ENCODE results near the gene SCARB1. TPM values are rescaled to one million over a fixed set of nuclear protein-coding genes. Genes with fewer than 3 reads are reported as not detected.

SCARB1 gene
- total and polyA plus RNA-seq, 2 of the 13 experiments (the other 11 are each of a cell fraction or from before 2014, with no cell fraction given) = 63.4 to 160 TPM

GRCh38 chr12:124855275-124855957 lies 8.2 kb downstream of the SCARB1 start (continued):
- TF ChIP-seq ZNF484 (CRISPR knock-in tag; IDR thresholded peaks at IDR 0.05; ENCODE audit: borderline replicate concordance, low read depth) = no peak
- no peak for TF ChIP-seq ZNF772 (CRISPR knock-in tag; IDR thresholded peaks at IDR 0.05)

GRCh38 chr12:124854637-124855184 lies 9.0 kb downstream of the SCARB1 start:
- CTCF ChIA-PET (ENCODE audit: low intra/inter-chr PET ratio, low total read pairs) = interaction anchor here (1.0 to 1.5 kb wide), 2 partner anchors 44 to 52 kb away, joined by 3 to 4 read pairs; no protein-coding TSS in a partner anchor
- Histone ChIP-seq H3K27me3 (ENCODE audit: control insufficient read depth in 1 of 2, insufficient read depth in 2 of 2, low read length in 2 of 2) (no peaks in the 10 kb centered on the region), H3K9me3 (ENCODE audit: low read length) (no peaks in the 10 kb centered on the region), H3K36me3 (replicated peaks in 1 of 2; ENCODE audit: control insufficient read depth in 1 of 2, insufficient read depth in 2 of 2, low read length in 2 of 2) (peaks cover 6 to 23% of the 10 kb centered on the region in 2 experiments), H3K4me2 (ENCODE audit: low read depth, low read length) (peak overlapping the region; percentile 60; the same call in 1 of the 2 replicates), H3K79me2 (ENCODE audit: insufficient read depth, low read length) (peaks cover 80% of the 10 kb centered on the region), H3K4me1 (ENCODE audit: insufficient read depth, low read length) (peaks cover 82% of the 10 kb centered on the region), H3K4me3 (replicated peaks in 1 of 3; ENCODE audit: insufficient read depth in 1 of 3, low read depth in 2 of 3, low read length in 3 of 3) (no peak overlapping the region), H3K27ac (ENCODE audit: extremely low read length, insufficient read depth, low read length) (peak overlapping the region; percentile 46), H3K9ac (ENCODE audit: insufficient read depth, low read depth, low read length) (no peak overlapping the region), H2AFZ (ENCODE audit: low read length) (no peak overlapping the region), H4K20me1 (ENCODE audit: insufficient read depth, low read length) (peaks cover 28% of the 10 kb centered on the region)
- 95% methylated on average over 11 of the region's 11 CpGs for WGBS (ENCODE audit: low lambda C conversion rate)
- TF ChIP-seq CTCF (CRISPR knock-in tag; IDR thresholded peaks at IDR 0.05) (peak; percentile 29; the same call in 1 of the 2 replicates), ZFP62 (CRISPR knock-in tag; IDR thresholded peaks at IDR 0.05) (no peak), MBNL3 (CRISPR knock-in tag; conservative IDR thresholded peaks at IDR 0.05) (no peak), ARID4A (CRISPR knock-in tag; IDR thresholded peaks at IDR 0.05; ENCODE audit: borderline replicate concordance) (0 out of 2 replicates have a peak, but pooled peaks have one; percentile 22), MYC (CRISPR knock-in tag; IDR thresholded peaks at IDR 0.05; ENCODE audit: borderline replicate concordance) (0 out of 2 replicates have a peak, but pooled peaks have one; percentile 26), ZNF263 (CRISPR knock-in tag; IDR thresholded peaks at IDR 0.05) (peak; percentile 83), BORCS8-MEF2B (CRISPR knock-in tag; IDR thresholded peaks at IDR 0.05) (no peak), ZNF766 (CRISPR knock-in tag; IDR thresholded peaks at IDR 0.05; ENCODE audit: borderline replicate concordance) (no peak), PHF21A (CRISPR knock-in tag; IDR thresholded peaks at IDR 0.05) (no peak), ZNF790 (CRISPR knock-in tag; IDR thresholded peaks at IDR 0.05; ENCODE audit: borderline replicate concordance) (no peak), SOX6 (IDR thresholded peaks at IDR 0.05) (no peak), SOX6 (CRISPR knock-in tag; IDR thresholded peaks at IDR 0.05) (no peak), FOXO4 (CRISPR knock-in tag; conservative IDR thresholded peaks at IDR 0.05) (0 out of 2 replicates have a peak, but pooled peaks have one; percentile 64)
- no peak for ATAC-seq
- POLR2A ChIA-PET = interaction anchor here (0.8 to 2.6 kb wide), 14 partner anchors 8 to 85 kb away, joined by 3 to 9 read pairs (median 4); partner anchors contain the start of genes SCARB1 and UBC
- intact Hi-C loops (cut with micrococcal nuclease; ENCODE audit: unreplicated experiment) = no loop called here
- FAIRE-seq = no peak
- BruUV-seq (replicated peaks) = no TSS peak
- in situ Hi-C loops (cut with HindIII; ENCODE audit: extremely low pct_ligation_motif_present, low pct_unique_long_range_greater_than_20kb) = no loop called here
- no peak for DNase-seq (ENCODE audit: low spot score)
